Liver (tissue), 9 donors: ENCODE measurements around the gene SYNPO. TPM values are rescaled to one million over a fixed set of nuclear protein-coding genes. Genes with fewer than 3 reads are reported as not detected.

Experiments used
- DNase-seq: peaks from one replicate; pipeline ENCODE4 v3.0.0-alpha.2; 2017; ENCODE audit warnings: low spot score
- H3K27ac ChIP-seq, 2 donors: one replicate each; pipeline ENCODE4 v1.7.0; 2013; ENCODE audit warnings: inconsistent platforms in 2 of 2, low read length in 2 of 2, control low read depth in 1 of 2, low read depth in 1 of 2, mild to moderate bottlenecking in 1 of 2
- H3K27me3 ChIP-seq, 4 donors: one replicate each; pipeline versions ENCODE4 v1.6.1 to v1.7.0; 2013; ENCODE audit warnings: low read length in 3 of 4, inconsistent platforms in 1 of 4, mild to moderate bottlenecking in 1 of 4, moderate library complexity in 1 of 4; ENCODE audit not compliant: control insufficient read depth in 4 of 4, insufficient read depth in 4 of 4
- H3K36me3 ChIP-seq, 4 donors: one replicate each; pipeline versions ENCODE4 v1.6.1 to v1.7.0; 2013; ENCODE audit warnings: low read length in 3 of 4, mild to moderate bottlenecking in 3 of 4, low read depth in 1 of 4, moderate library complexity in 1 of 4; ENCODE audit not compliant: control insufficient read depth in 4 of 4, insufficient read depth in 3 of 4
- H3K4me1 ChIP-seq, 4 donors: one replicate each; pipeline versions ENCODE4 v1.6.1 to v1.7.0; 2013; ENCODE audit warnings: low read length in 3 of 4, mild to moderate bottlenecking in 3 of 4, moderate library complexity in 1 of 4; ENCODE audit not compliant: control insufficient read depth in 4 of 4, insufficient read depth in 4 of 4
- H3K4me3 ChIP-seq, 3 donors: one replicate each; pipeline versions ENCODE4 v1.6.1 to v1.7.0; 2013; ENCODE audit warnings: low read length in 3 of 3, control low read depth in 1 of 3, low read depth in 1 of 3, mild to moderate bottlenecking in 1 of 3
- H3K9ac ChIP-seq, 2 donors: one replicate each; pipeline ENCODE4 v1.7.0; 2013; ENCODE audit warnings: low read length in 2 of 2, mild to moderate bottlenecking in 2 of 2, moderate library complexity in 2 of 2, control low read depth in 1 of 2, low read depth in 1 of 2
- H3K9me3 ChIP-seq, 4 donors: one replicate each; pipeline versions ENCODE4 v1.6.1 to v1.7.0; 2013; ENCODE audit warnings: low read length in 3 of 4; ENCODE audit not compliant: control insufficient read depth in 4 of 4
- FOXA1 ChIP-seq: IDR thresholded peaks from 2 replicates; pipeline ENCODE4 v1.6.1; 2016; ENCODE audit warnings: antibody characterized with exemption
- FOXA2 ChIP-seq: IDR thresholded peaks from 2 replicates; pipeline ENCODE4 v1.6.1; 2016; ENCODE audit warnings: antibody characterized with exemption
- GABPA ChIP-seq, 2 donors: IDR thresholded peaks in 1 of 2; conservative IDR thresholded peaks in 1 of 2; 2 replicates each; pipeline ENCODE4 v1.6.1; 2016; ENCODE audit warnings: antibody characterized with exemption in 2 of 2, mild to moderate bottlenecking in 1 of 2, moderate library complexity in 1 of 2
- HNF4G ChIP-seq: IDR thresholded peaks from 2 replicates; pipeline ENCODE4 v1.6.1; 2016; ENCODE audit warnings: antibody characterized with exemption
- JUND ChIP-seq, 2 donors: IDR thresholded peaks; 2 replicates each; pipeline ENCODE4 v1.6.1; 2016; ENCODE audit warnings: antibody characterized with exemption in 2 of 2
- NR2F2 ChIP-seq: IDR thresholded peaks from 2 replicates; pipeline ENCODE4 v1.6.1; 2016; ENCODE audit warnings: antibody characterized with exemption
- SP1 ChIP-seq: IDR thresholded peaks from 2 replicates; pipeline ENCODE4 v1.6.1; 2018; ENCODE audit warnings: antibody characterized with exemption, mild to moderate bottlenecking
- TAF1 ChIP-seq: conservative IDR thresholded peaks from 2 replicates; pipeline ENCODE4 v1.6.1; 2016; ENCODE audit warnings: antibody characterized with exemption, mild to moderate bottlenecking
- YY1 ChIP-seq: IDR thresholded peaks from 2 replicates; pipeline ENCODE4 v1.6.1; 2016; ENCODE audit warnings: antibody characterized with exemption, mild to moderate bottlenecking
- whole genome bisulfite sequencing: extraction: QIAGEN DNeasy Blood & Tissue Kit; methylation state at CpG from one replicate; pipeline ENCODE4 v1.1.7; 2013; 5-methylcytosine and 5-hydroxymethylcytosine counted together
- polyA plus RNA-seq, 2 donors: library from polyadenylated mRNA; stranded (reverse) in 1 of 2; unstranded in 1 of 2; fragments of 200-250 nt in 1 of 2; fragments of >200 nt in 1 of 2; fragmentation: Nextera tagmentation in 1 of 2; extraction: Ambion mirVana in 1 of 2; gene quantifications; one replicate each; pipeline versions ENCODE4 v1.2.1 to v1.2.3, GENCODE V29; 2013 to 2015
- total RNA-seq, 2 donors: library from RNA; depleted of rRNA; stranded (reverse); fragments of >200 nt; gene quantifications; one replicate each; pipeline ENCODE4 v1.2.3, GENCODE V29; 2014
- TF ChIP-seq, protein P1 (sequence below): IDR thresholded peaks from 2 replicates; pipeline ENCODE4 v1.6.1; 2016; ENCODE audit warnings: antibody characterized with exemption
- TF ChIP-seq, protein P2 (sequence below): IDR thresholded peaks from 2 replicates; pipeline ENCODE4 v1.6.1; 2016; ENCODE audit warnings: antibody characterized with exemption
- TF ChIP-seq, protein P3 (sequence below): IDR thresholded peaks from 2 replicates; pipeline ENCODE4 v1.6.1; 2016; ENCODE audit warnings: antibody characterized with exemption
- TF ChIP-seq, protein P4 (sequence below): fragments of 150-350 bp; IDR thresholded peaks from 2 replicates; pipeline ENCODE4 v1.5.1; 2017; ENCODE audit warnings: improper control_type of control experiment, low read depth, low read length; ENCODE audit not compliant: missing input control
- donor health status: healthy.
- donor health status: healthy.
- donor health status: healthy.
- donor health status: healthy.
- donor health status: healthy.

SYNPO gene
- total and polyA plus RNA-seq, 4 donors: 1.1 to 36.6 (median 10.7) TPM

DNA sequence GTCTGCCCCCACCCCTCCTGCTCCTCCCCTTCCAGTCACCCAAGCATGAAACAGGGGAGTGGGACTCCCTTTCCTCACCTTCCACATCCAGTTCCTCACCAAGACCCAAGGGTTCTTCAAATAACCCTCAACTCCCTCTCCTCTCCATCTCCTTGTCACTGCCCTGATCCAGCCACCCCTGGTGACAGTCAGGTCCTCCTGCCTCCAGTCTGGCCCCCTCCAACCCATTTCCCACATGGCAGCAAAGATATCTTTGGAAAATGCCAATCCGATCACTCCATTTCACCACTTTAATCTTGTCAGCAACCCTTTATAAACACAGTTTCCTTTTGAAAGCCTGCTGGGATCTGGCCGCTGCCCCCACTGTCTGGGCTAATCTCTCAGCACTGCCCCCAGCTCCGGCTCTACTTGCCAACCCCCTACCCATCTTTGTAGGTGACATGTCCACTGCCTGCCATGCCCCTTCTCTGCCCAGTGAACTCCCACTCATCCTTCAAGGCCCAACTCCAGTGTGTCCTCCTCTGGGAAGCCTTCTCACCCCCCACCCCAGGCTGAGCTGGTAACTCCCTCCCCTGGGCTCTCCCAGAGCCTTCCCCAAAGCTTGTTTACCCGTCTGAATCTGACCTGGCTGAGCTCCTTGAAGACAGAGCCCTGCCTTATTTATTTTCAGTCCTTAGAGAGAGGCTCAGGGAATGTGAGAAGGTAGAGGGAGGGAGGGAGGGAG lies 19.8 kb downstream of the SYNPO start:
- H3K9ac ChIP-seq: no peak overlapping the region
- no peak overlapping the region for H3K4me3 ChIP-seq
- no peak for DNase-seq
- H3K4me1 ChIP-seq: peaks cover 13 to 23% (median 21%) of the 10 kb centered on the region in 4 donors
- no peaks in the 10 kb centered on the region for H3K27me3 ChIP-seq
- H3K36me3 ChIP-seq: no peaks in the 10 kb centered on the region
- H3K27ac ChIP-seq: no peak overlapping the region
- TF ChIP-seq, protein P1, sequence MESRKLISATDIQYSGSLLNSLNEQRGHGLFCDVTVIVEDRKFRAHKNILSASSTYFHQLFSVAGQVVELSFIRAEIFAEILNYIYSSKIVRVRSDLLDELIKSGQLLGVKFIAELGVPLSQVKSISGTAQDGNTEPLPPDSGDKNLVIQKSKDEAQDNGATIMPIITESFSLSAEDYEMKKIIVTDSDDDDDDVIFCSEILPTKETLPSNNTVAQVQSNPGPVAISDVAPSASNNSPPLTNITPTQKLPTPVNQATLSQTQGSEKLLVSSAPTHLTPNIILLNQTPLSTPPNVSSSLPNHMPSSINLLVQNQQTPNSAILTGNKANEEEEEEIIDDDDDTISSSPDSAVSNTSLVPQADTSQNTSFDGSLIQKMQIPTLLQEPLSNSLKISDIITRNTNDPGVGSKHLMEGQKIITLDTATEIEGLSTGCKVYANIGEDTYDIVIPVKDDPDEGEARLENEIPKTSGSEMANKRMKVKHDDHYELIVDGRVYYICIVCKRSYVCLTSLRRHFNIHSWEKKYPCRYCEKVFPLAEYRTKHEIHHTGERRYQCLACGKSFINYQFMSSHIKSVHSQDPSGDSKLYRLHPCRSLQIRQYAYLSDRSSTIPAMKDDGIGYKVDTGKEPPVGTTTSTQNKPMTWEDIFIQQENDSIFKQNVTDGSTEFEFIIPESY: no peak
- TF ChIP-seq YY1 (no peak), FOXA2 (no peak), HNF4G (no peak)
- WGBS: 79% methylated on average over 4 of the region's 4 CpGs
- H3K9me3 ChIP-seq: no peaks in the 10 kb centered on the region

DNA sequence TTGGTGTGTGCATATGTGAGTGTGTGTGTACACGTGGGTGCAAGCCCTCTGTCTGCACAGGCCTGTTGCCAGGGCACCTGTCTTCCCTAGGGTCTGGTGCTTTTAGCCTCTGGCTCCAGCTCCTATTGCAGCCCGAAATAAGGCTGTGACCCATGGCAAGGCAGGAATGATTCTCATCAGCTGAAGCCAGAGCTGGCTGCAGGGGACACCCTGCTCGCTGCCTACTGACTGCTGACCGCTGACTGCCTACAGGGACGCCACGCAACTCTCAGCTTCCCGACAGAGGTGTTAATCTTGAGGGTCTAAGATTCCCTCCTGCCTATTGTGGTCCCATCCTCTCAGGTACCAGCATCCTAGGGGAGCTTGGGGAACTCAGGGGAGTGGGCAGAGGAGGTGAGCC lies 20.6 kb downstream of the SYNPO start, which contains the start of gene MYOZ3:
TSS of gene MYOZ3 (plus strand) at position 166 of the 400 bp plus-strand sequence. CDS start 1,691 bp downstream, outside the sequence.
- H3K4me1 ChIP-seq: peaks cover 12 to 19% (median 18%) of the 10 kb centered on the region in 4 donors
- no peak within 1 kb of the TSS for H3K4me3 ChIP-seq
- H3K9me3 ChIP-seq: no peaks in the 10 kb centered on the region
- no peaks in the 10 kb centered on the region for H3K27me3 ChIP-seq
- WGBS: 79% methylated on average over 7 of the region's 7 CpGs
- no peak for DNase-seq
- TF ChIP-seq, protein P2, sequence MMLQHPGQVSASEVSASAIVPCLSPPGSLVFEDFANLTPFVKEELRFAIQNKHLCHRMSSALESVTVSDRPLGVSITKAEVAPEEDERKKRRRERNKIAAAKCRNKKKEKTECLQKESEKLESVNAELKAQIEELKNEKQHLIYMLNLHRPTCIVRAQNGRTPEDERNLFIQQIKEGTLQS: no peak
- TF ChIP-seq NR2F2 (no peak), FOXA1 (no peak), YY1 (no peak), JUND (IDR thresholded peaks at IDR 0.05) (no peak), SP1 (no peak), TAF1 (no peak), GABPA (IDR thresholded peaks at IDR 0.05 in 1 of 2, conservative IDR thresholded peaks at IDR 0.05 in 1 of 2) (no peak), HNF4G (no peak)
- TF ChIP-seq, protein P3, sequence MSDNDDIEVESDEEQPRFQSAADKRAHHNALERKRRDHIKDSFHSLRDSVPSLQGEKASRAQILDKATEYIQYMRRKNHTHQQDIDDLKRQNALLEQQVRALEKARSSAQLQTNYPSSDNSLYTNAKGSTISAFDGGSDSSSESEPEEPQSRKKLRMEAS: no peak
- TF ChIP-seq, protein P1: no peak
- TF ChIP-seq, protein P4, sequence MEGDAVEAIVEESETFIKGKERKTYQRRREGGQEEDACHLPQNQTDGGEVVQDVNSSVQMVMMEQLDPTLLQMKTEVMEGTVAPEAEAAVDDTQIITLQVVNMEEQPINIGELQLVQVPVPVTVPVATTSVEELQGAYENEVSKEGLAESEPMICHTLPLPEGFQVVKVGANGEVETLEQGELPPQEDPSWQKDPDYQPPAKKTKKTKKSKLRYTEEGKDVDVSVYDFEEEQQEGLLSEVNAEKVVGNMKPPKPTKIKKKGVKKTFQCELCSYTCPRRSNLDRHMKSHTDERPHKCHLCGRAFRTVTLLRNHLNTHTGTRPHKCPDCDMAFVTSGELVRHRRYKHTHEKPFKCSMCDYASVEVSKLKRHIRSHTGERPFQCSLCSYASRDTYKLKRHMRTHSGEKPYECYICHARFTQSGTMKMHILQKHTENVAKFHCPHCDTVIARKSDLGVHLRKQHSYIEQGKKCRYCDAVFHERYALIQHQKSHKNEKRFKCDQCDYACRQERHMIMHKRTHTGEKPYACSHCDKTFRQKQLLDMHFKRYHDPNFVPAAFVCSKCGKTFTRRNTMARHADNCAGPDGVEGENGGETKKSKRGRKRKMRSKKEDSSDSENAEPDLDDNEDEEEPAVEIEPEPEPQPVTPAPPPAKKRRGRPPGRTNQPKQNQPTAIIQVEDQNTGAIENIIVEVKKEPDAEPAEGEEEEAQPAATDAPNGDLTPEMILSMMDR: no peak
- H3K9ac ChIP-seq: no peak within 1 kb of the TSS
- H3K36me3 ChIP-seq: no peaks in the 10 kb centered on the region
- no peak within 1 kb of the TSS for H3K27ac ChIP-seq
